Measurements from ENCODE around the gene HOXD13.

HOXD13 gene

DNA sequence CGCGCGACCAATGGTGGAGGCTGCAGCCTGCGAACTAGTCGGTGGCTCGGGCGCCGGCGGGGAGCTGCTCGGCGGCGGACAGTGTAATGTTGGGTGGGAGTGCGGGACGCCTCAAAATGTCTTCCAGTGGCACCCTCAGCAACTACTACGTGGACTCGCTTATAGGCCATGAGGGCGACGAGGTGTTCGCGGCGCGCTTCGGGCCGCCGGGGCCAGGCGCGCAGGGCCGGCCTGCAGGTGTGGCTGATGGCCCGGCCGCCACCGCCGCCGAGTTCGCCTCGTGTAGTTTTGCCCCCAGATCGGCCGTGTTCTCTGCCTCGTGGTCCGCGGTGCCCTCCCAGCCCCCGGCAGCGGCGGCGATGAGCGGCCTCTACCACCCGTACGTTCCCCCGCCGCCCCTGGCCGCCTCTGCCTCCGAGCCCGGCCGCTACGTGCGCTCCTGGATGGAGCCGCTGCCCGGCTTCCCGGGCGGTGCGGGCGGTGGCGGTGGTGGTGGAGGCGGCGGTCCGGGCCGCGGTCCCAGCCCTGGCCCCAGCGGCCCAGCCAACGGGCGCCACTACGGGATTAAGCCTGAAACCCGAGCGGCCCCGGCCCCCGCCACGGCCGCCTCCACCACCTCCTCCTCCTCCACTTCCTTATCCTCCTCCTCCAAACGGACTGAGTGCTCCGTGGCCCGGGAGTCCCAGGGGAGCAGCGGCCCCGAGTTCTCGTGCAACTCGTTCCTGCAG, 30.3 kb downstream of the HOXD13 start, which contains the start of gene HOXD9:
Gene HOXD9, plus strand, starts transcription at position 37 of the 728 bp plus-strand sequence. Its CDS starts 50 bp downstream, at position 87.
- H3K4me3 ChIP-seq (ENCODE audit: low read depth, low read length) = peak within 1 kb of the TSS; percentile 19
- H3K27me3 ChIP-seq (ENCODE audit: control insufficient read depth, insufficient read depth, low read length) = peaks cover 99% of the 10 kb centered on the region
- H3K4me1 ChIP-seq (ENCODE audit: control insufficient read depth, insufficient read depth, low read length) = no peaks in the 10 kb centered on the region
- no peak within 1 kb of the TSS for H3K9ac ChIP-seq (ENCODE audit: low read depth, low read length)
- H3K36me3 ChIP-seq (ENCODE audit: control insufficient read depth, insufficient read depth, low read length) = no peaks in the 10 kb centered on the region
- no peaks in the 10 kb centered on the region for H3K9me3 ChIP-seq (ENCODE audit: control insufficient read depth, insufficient read depth, low read length)

DNA sequence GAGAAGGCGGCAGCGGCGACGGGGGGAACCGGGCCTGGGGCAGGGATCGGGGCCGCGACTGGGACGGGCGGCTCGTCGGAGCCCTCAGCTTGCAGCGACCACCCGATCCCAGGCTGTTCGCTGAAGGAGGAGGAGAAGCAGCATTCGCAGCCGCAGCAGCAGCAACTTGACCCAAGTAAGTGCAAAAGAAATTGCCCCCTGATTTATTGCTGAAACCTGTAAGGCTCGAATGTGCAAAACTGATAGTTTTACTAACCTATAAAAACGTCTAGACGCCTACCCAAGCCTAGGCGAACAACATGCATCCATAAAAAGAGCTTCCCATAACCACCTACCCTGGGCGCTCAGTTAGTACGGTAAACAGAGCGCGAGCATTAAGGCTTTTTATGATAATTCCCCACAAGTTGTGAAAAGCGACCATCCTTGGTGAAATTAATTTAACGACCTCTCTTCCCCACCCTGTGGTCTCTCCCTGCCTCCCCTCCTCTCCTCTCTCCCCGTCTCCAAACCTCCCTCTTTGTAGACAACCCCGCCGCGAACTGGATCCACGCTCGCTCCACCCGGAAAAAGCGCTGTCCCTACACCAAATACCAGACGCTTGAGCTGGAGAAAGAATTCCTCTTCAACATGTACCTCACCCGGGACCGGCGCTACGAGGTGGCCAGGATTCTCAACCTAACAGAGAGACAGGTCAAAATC, 31.0 kb downstream of the HOXD13 start:
- peaks cover 99% of the 10 kb centered on the region for H3K27me3 ChIP-seq (ENCODE audit: control insufficient read depth, insufficient read depth, low read length)
- H3K4me3 ChIP-seq (ENCODE audit: low read depth, low read length) = peak overlapping the region; percentile 19
- no peaks in the 10 kb centered on the region for H3K9me3 ChIP-seq (ENCODE audit: control insufficient read depth, insufficient read depth, low read length)
- H3K9ac ChIP-seq (ENCODE audit: low read depth, low read length) = no peak overlapping the region
- H3K4me1 ChIP-seq (ENCODE audit: control insufficient read depth, insufficient read depth, low read length) = peaks cover 2% of the 10 kb centered on the region
- no peaks in the 10 kb centered on the region for H3K36me3 ChIP-seq (ENCODE audit: control insufficient read depth, insufficient read depth, low read length)

DNA sequence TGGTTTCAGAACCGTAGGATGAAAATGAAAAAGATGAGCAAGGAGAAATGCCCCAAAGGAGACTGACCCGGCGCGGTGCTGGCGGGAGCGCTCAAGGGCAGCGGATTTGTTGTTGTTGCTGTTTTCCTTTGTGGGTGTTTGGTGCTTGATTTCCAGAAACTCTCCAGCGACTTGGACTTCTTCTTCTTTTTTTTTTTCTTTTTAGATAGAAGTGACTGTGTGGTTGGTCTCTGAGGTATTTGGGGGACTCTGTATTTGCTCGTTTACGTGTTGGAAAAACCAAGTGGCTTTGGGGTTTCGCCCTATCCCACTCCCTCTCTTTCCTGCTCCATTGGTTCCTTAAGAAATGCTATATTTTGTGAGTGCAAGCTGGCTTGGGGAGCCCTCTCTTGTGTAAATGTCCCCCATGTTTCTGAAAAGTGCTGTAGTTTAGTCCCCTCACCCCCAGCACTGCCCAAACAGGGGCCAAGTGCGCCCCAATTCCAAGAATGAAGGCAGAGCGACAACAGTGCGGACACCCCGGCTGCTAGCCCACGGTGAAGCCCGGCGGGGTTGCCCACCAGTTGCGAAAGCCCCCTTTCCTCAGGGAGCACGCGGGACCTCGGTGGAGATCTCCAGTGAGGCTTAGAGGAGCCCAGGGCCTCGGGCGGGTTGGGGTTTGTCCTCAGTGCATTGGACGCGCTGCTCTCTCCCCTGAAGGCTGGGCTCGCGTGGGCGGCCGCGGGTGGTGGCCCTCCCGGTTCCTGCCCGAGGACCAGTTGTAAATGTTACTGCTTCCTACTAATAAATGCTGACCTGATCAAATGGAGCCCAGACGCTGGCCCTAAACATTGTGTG, 31.8 kb downstream of the HOXD13 start:
- peak overlapping the region; percentile 19 for H3K4me3 ChIP-seq (ENCODE audit: low read depth, low read length)
- H3K36me3 ChIP-seq (ENCODE audit: control insufficient read depth, insufficient read depth, low read length) = no peaks in the 10 kb centered on the region
- peaks cover 2% of the 10 kb centered on the region for H3K4me1 ChIP-seq (ENCODE audit: control insufficient read depth, insufficient read depth, low read length)
- H3K27me3 ChIP-seq (ENCODE audit: control insufficient read depth, insufficient read depth, low read length) = peaks cover 99% of the 10 kb centered on the region
- H3K9me3 ChIP-seq (ENCODE audit: control insufficient read depth, insufficient read depth, low read length) = no peaks in the 10 kb centered on the region
- no peak overlapping the region for H3K9ac ChIP-seq (ENCODE audit: low read depth, low read length)

DNA sequence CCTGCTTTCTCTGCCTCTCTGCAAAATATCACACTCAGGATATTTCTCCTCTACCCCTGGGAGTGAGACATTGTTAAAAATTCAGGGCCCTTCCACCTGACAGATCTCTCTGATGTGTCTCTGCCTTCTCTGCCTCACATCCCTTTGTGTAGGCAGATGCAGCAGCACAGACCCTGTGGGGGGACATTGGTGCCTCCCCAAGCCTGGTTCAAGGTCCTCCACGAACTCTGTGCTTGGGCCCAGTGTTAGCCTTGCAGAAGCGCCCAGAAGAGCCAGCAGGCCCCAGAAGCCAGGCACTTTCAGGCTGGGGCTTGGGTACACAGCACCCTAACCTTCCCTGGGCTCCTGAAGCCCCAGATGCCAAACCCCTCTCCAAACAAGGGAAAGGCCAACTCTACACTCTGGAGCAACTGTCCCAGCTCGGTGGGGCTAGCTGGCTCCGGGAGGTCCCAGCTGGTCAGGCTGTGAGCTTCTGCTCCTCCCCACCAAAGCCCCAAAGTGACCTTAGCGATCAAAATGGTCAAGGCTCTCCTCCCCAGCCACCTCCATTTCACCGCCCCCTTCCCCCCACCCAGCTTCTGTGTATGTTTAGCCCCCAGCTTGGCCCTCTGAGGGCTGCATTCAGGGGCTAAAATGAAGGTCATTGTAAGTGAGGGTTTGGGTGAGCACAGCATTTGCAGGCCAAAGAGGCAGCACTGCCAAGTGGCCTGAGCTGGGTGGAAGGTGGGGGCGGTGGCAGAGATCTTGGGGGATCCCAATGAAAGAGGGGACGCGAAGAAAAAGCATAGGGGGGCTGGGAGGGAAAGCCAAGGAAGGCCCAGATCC, 32.6 kb downstream of the HOXD13 start:
- peaks cover 94% of the 10 kb centered on the region for H3K27me3 ChIP-seq (ENCODE audit: control insufficient read depth, insufficient read depth, low read length)
- H3K36me3 ChIP-seq (ENCODE audit: control insufficient read depth, insufficient read depth, low read length) = no peaks in the 10 kb centered on the region
- H3K4me3 ChIP-seq (ENCODE audit: low read depth, low read length) = peak overlapping the region; percentile 5
- H3K9me3 ChIP-seq (ENCODE audit: control insufficient read depth, insufficient read depth, low read length) = no peaks in the 10 kb centered on the region
- H3K4me1 ChIP-seq (ENCODE audit: control insufficient read depth, insufficient read depth, low read length) = peaks cover 2% of the 10 kb centered on the region
- H3K9ac ChIP-seq (ENCODE audit: low read depth, low read length) = no peak overlapping the region

DNA sequence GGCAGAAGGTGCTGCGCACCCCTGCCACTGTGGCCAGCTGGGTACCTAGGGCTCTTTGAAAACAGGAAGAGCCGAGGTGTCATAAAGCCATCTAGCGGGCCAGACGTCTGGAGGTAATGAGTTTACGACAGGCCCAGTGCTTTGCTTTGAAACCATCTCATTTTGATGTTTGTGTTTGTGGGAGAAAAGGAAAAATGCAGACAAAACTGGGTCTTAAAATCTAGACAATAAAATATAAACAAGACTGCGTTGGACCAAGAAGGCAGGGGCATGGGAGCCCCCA, 33.2 kb downstream of the HOXD13 start:
- no peak overlapping the region for H3K9ac ChIP-seq (ENCODE audit: low read depth, low read length)
- no peaks in the 10 kb centered on the region for H3K36me3 ChIP-seq (ENCODE audit: control insufficient read depth, insufficient read depth, low read length)
- H3K9me3 ChIP-seq (ENCODE audit: control insufficient read depth, insufficient read depth, low read length) = no peaks in the 10 kb centered on the region
- peaks cover 2% of the 10 kb centered on the region for H3K4me1 ChIP-seq (ENCODE audit: control insufficient read depth, insufficient read depth, low read length)
- H3K4me3 ChIP-seq (ENCODE audit: low read depth, low read length) = no peak overlapping the region
- H3K27me3 ChIP-seq (ENCODE audit: control insufficient read depth, insufficient read depth, low read length) = peaks cover 92% of the 10 kb centered on the region

DNA sequence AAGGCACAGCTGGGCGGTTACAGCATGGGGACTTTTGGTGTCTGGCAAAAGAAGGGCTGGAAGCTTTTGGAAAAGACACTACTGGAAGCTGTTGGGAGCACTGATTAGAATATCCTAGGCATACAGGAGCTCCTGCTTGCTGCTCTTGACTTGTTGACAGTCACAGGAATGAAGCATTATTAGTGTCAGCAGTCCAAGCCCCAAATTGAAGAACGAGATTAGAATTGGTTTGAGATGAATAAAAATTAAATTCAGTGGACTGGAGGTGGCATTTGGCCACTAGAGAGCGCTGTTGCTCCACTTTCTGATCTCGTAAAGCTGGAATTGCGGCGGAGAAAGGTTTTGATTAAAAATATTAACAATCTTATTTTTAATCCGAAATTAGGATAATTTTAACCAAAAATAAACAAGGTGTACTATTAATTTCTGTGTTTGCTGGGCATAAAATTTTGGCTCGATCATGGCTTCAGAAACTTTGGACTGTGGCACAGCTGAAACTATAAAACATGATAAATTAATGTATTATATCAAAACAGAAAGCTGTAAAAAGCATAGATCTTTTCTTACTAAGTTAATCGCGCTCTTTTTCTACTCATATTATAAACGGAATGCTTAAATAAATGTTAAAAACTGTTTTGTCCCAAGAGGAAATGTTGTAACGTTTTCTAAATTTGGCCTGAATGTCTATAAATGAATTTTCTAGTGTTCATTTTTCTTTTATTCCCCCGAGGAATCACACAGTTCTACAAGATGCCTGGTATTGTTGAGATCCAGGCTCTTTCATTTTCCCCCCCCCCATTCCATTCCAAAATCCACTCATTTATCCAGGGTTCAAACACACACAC, 34.6 kb downstream of the HOXD13 start:
- Histone ChIP-seq H3K4me1 (ENCODE audit: control insufficient read depth, insufficient read depth, low read length) (peaks cover 2% of the 10 kb centered on the region), H3K27me3 (ENCODE audit: control insufficient read depth, insufficient read depth, low read length) (peaks cover 92% of the 10 kb centered on the region), H3K9me3 (ENCODE audit: control insufficient read depth, insufficient read depth, low read length) (no peaks in the 10 kb centered on the region), H3K9ac (ENCODE audit: low read depth, low read length) (no peak overlapping the region), H3K4me3 (ENCODE audit: low read depth, low read length) (no peak overlapping the region), H3K36me3 (ENCODE audit: control insufficient read depth, insufficient read depth, low read length) (no peaks in the 10 kb centered on the region)

DNA sequence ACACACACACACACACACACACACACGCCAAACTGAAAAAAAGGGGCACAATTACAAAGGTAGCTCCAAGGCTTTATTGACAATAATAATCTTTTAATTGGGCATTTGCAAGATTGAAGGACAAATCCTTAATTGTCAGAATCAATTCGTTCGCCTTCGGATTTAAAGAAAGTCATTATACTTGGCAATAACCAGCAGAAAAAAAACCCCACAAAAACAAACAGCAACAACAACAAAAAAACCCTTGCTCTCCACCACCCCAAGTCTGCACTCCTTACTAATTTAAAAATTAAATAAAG, 35.2 kb downstream of the HOXD13 start:
- H3K27me3 ChIP-seq (ENCODE audit: control insufficient read depth, insufficient read depth, low read length) = peaks cover 92% of the 10 kb centered on the region
- H3K9me3 ChIP-seq (ENCODE audit: control insufficient read depth, insufficient read depth, low read length) = no peaks in the 10 kb centered on the region
- H3K36me3 ChIP-seq (ENCODE audit: control insufficient read depth, insufficient read depth, low read length) = no peaks in the 10 kb centered on the region
- peaks cover 2% of the 10 kb centered on the region for H3K4me1 ChIP-seq (ENCODE audit: control insufficient read depth, insufficient read depth, low read length)
- H3K9ac ChIP-seq (ENCODE audit: low read depth, low read length) = no peak overlapping the region
- H3K4me3 ChIP-seq (ENCODE audit: low read depth, low read length) = peak overlapping the region; percentile 37

DNA sequence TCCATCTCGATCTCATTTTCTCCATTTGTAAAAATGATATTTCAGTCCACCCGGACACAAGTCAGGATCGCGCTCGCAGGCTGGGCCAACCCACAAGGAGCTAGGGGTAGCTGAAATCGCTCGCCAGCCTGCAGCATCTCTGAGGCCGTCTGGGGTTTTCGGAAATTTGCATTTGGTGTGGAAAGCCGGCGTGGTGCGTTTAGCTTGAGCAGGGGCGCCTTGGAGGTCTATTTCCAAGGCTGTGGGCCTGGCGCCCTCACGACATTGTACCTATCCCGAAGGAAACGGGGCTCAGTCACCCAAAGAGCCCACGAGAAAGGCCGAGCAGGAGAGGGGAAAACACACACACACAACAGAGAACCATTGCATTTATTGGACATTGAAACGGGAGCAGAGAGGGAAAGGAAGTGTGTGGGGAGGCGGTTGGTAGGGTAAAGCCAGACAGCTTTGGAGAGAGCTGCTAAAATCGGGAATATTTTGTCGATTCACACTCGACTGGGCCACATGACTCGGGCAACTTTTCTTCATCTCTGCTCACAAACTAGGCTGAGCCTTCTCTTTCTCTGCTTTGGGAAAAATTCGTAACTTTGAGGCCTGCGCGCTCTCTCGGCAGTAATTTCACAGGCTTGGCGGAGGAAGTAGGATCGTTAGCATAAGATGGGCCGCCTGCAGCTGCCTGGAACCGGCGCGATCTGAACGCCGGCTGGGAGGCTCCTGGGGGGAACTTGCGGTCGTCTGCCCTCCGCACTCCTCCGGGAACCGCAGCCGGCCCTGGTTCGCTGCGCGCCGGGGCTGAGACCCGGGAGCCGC, 35.9 kb downstream of the HOXD13 start:
- no peak overlapping the region for H3K9ac ChIP-seq (ENCODE audit: low read depth, low read length)
- no peaks in the 10 kb centered on the region for H3K36me3 ChIP-seq (ENCODE audit: control insufficient read depth, insufficient read depth, low read length)
- peaks cover 2% of the 10 kb centered on the region for H3K4me1 ChIP-seq (ENCODE audit: control insufficient read depth, insufficient read depth, low read length)
- peaks cover 94% of the 10 kb centered on the region for H3K27me3 ChIP-seq (ENCODE audit: control insufficient read depth, insufficient read depth, low read length)
- H3K4me3 ChIP-seq (ENCODE audit: low read depth, low read length) = peak overlapping the region; percentile 37
- H3K9me3 ChIP-seq (ENCODE audit: control insufficient read depth, insufficient read depth, low read length) = no peaks in the 10 kb centered on the region

DNA sequence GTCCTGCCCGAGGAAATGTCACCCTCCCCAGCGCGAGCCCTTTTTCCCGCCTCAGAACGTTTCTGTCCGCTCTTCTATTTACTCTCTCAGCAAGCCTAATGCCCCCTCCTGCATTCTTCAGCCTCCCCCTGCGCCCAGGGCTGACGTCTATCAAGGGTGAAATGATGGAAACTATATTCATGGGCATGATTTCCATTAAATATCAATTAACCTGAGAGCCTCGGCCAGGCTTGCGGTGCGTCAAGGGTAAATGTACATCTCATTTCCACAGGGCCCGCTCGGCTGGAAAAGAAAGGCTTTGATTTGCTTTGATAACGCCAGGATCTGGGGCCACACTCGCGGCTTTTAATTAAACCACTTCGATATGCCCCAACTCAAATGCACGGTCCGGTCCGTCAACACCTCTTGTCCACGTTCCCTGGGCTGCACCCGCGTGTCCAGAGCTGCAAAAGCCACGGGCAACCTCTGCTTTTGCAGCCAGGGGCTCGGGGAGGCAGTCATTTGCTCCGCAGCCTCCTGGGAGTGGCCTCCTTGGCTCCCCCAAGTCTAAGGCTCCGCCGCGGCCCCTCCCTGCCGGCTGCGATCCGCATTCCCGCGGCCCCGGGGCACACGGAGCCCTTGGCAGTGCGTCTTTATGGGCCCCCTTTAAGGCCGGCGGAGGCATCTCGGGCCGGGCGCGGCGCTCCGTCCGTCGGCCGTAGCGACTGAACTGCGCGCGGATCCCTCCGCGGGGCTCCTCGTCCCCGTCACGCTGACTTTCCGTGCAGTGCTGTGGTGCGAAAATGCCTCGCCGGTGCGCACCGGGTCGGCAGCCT, 36.7 kb downstream of the HOXD13 start, which contains the start of gene HOXD8:
Gene HOXD8, plus strand, starts transcription at position 724 of the 815 bp plus-strand sequence. CDS start 662 bp downstream, outside the sequence.
- Histone ChIP-seq H3K4me1 (ENCODE audit: control insufficient read depth, insufficient read depth, low read length) (peaks cover 2% of the 10 kb centered on the region), H3K9ac (ENCODE audit: low read depth, low read length) (no peak within 1 kb of the TSS), H3K27me3 (ENCODE audit: control insufficient read depth, insufficient read depth, low read length) (peaks cover 94% of the 10 kb centered on the region), H3K4me3 (ENCODE audit: low read depth, low read length) (peak within 1 kb of the TSS; percentile 37), H3K36me3 (ENCODE audit: control insufficient read depth, insufficient read depth, low read length) (no peaks in the 10 kb centered on the region), H3K9me3 (ENCODE audit: control insufficient read depth, insufficient read depth, low read length) (no peaks in the 10 kb centered on the region)

DNA sequence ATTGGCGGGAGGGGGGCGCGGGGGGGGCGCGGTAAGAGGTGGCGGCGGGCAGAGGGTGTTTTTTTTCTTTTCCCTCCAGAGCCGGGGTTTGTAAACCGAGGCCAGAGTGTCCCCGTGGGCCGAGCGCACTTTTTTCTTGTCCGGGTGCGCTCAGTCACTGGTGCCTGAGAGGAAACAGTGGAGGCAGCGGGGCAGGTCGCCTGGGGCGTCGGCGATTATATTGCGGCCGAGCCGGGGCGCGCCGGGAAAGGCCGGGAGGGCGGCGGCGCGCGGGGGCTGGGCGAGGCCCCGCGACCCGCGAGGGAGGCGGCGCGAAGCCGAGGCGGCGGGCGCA, 37.3 kb downstream of the HOXD13 start:
- no peak overlapping the region for H3K9ac ChIP-seq (ENCODE audit: low read depth, low read length)
- H3K4me1 ChIP-seq (ENCODE audit: control insufficient read depth, insufficient read depth, low read length) = peaks cover 2% of the 10 kb centered on the region
- H3K4me3 ChIP-seq (ENCODE audit: low read depth, low read length) = no peak overlapping the region
- no peaks in the 10 kb centered on the region for H3K9me3 ChIP-seq (ENCODE audit: control insufficient read depth, insufficient read depth, low read length)
- H3K36me3 ChIP-seq (ENCODE audit: control insufficient read depth, insufficient read depth, low read length) = no peaks in the 10 kb centered on the region
- peaks cover 94% of the 10 kb centered on the region for H3K27me3 ChIP-seq (ENCODE audit: control insufficient read depth, insufficient read depth, low read length)

Data from iPS-15b (cell line).